ENCODE measurements around the gene FLNC.

Gene FLNC

GRCh38 chr7:128793181-128793547, 37.0 kb upstream of the FLNC start:
- H3K4me1 ChIP-seq (ENCODE audit: insufficient read depth, low read length), result peaks cover 3% of the 10 kb centered on the region; the same call in 1 of the 2 replicates
- H3K9me3 ChIP-seq (ENCODE audit: control insufficient read depth, insufficient read depth, low read length), result no peaks in the 10 kb centered on the region
- 0 out of 2 replicates have a peak, but pooled peaks cover 6% of the 10 kb centered on the region for H3K36me3 ChIP-seq (ENCODE audit: insufficient read depth, low read length)
- no peak overlapping the region for H3K9ac ChIP-seq (ENCODE audit: low read depth, low read length)

- H3K36me3 ChIP-seq (ENCODE audit: insufficient read depth, low read length), result peaks cover 9% of the 10 kb centered on the region; the same call in 1 of the 2 replicates
- no peaks in the 10 kb centered on the region for H3K9me3 ChIP-seq (ENCODE audit: control insufficient read depth, insufficient read depth, low read length)
- H3K9ac ChIP-seq (ENCODE audit: low read depth, low read length), result no peak overlapping the region
- peaks cover 3% of the 10 kb centered on the region; the same call in 1 of the 2 replicates for H3K4me1 ChIP-seq (ENCODE audit: insufficient read depth, low read length)
These were observed 36.2 kb upstream of the FLNC start for GRCh38 chr7:128794020-128794419.

GRCh38 chr7:128794436-128794835, 35.8 kb upstream of the FLNC start:
- peaks cover 9% of the 10 kb centered on the region; the same call in 1 of the 2 replicates for H3K36me3 ChIP-seq (ENCODE audit: insufficient read depth, low read length)
- H3K9ac ChIP-seq (ENCODE audit: low read depth, low read length), result no peak overlapping the region
- H3K9me3 ChIP-seq (ENCODE audit: control insufficient read depth, insufficient read depth, low read length), result no peaks in the 10 kb centered on the region
- peaks cover 3% of the 10 kb centered on the region; the same call in 1 of the 2 replicates for H3K4me1 ChIP-seq (ENCODE audit: insufficient read depth, low read length)

- H3K4me1 ChIP-seq (ENCODE audit: insufficient read depth, low read length), result peaks cover 3% of the 10 kb centered on the region; the same call in 1 of the 2 replicates
- no peak overlapping the region for H3K9ac ChIP-seq (ENCODE audit: low read depth, low read length)
- H3K36me3 ChIP-seq (ENCODE audit: insufficient read depth, low read length), result peaks cover 9% of the 10 kb centered on the region; the same call in 1 of the 2 replicates
- H3K9me3 ChIP-seq (ENCODE audit: control insufficient read depth, insufficient read depth, low read length), result no peaks in the 10 kb centered on the region
These were observed 35.1 kb upstream of the FLNC start for GRCh38 chr7:128795129-128795528.

GRCh38 chr7:128796327-128796726, 33.9 kb upstream of the FLNC start:
- H3K9me3 ChIP-seq (ENCODE audit: control insufficient read depth, insufficient read depth, low read length), result no peaks in the 10 kb centered on the region
- H3K9ac ChIP-seq (ENCODE audit: low read depth, low read length), result no peak overlapping the region
- peaks cover 3% of the 10 kb centered on the region; the same call in 1 of the 2 replicates for H3K4me1 ChIP-seq (ENCODE audit: insufficient read depth, low read length)
- peaks cover 12% of the 10 kb centered on the region for H3K36me3 ChIP-seq (ENCODE audit: insufficient read depth, low read length)

GRCh38 chr7:128799451-128799850, 30.8 kb upstream of the FLNC start:
- peaks cover 12% of the 10 kb centered on the region for H3K36me3 ChIP-seq (ENCODE audit: insufficient read depth, low read length)
- H3K4me1 ChIP-seq (ENCODE audit: insufficient read depth, low read length), result peaks cover 3% of the 10 kb centered on the region
- no peaks in the 10 kb centered on the region for H3K9me3 ChIP-seq (ENCODE audit: control insufficient read depth, insufficient read depth, low read length)
- H3K9ac ChIP-seq (ENCODE audit: low read depth, low read length), result no peak overlapping the region

- no peak overlapping the region for H3K9ac ChIP-seq (ENCODE audit: low read depth, low read length)
- H3K4me1 ChIP-seq (ENCODE audit: insufficient read depth, low read length), result no peaks in the 10 kb centered on the region; the same call in 1 of the 2 replicates
- H3K9me3 ChIP-seq (ENCODE audit: control insufficient read depth, insufficient read depth, low read length), result no peaks in the 10 kb centered on the region
- H3K36me3 ChIP-seq (ENCODE audit: insufficient read depth, low read length), result peaks cover 10% of the 10 kb centered on the region
These were observed 29.6 kb upstream of the FLNC start for GRCh38 chr7:128800567-128800966.

- H3K9ac ChIP-seq (ENCODE audit: low read depth, low read length), result no peak overlapping the region
- H3K9me3 ChIP-seq (ENCODE audit: control insufficient read depth, insufficient read depth, low read length), result no peaks in the 10 kb centered on the region
- H3K4me1 ChIP-seq (ENCODE audit: insufficient read depth, low read length), result no peaks in the 10 kb centered on the region; the same call in 1 of the 2 replicates
- H3K36me3 ChIP-seq (ENCODE audit: insufficient read depth, low read length), result peaks cover 15% of the 10 kb centered on the region
These were observed 29.2 kb upstream of the FLNC start for GRCh38 chr7:128801003-128801402.

- H3K9me3 ChIP-seq (ENCODE audit: control insufficient read depth, insufficient read depth, low read length), result no peaks in the 10 kb centered on the region
- H3K9ac ChIP-seq (ENCODE audit: low read depth, low read length), result no peak overlapping the region
- peaks cover 20% of the 10 kb centered on the region for H3K36me3 ChIP-seq (ENCODE audit: insufficient read depth, low read length)
- H3K4me1 ChIP-seq (ENCODE audit: insufficient read depth, low read length), result no peaks in the 10 kb centered on the region; the same call in 1 of the 2 replicates
These were observed 28.4 kb upstream of the FLNC start for GRCh38 chr7:128801667-128802418.

- no peaks in the 10 kb centered on the region; the same call in 1 of the 2 replicates for H3K4me1 ChIP-seq (ENCODE audit: insufficient read depth, low read length)
- H3K9me3 ChIP-seq (ENCODE audit: control insufficient read depth, insufficient read depth, low read length), result no peaks in the 10 kb centered on the region
- H3K9ac ChIP-seq (ENCODE audit: low read depth, low read length), result no peak overlapping the region
- H3K36me3 ChIP-seq (ENCODE audit: insufficient read depth, low read length), result peaks cover 28% of the 10 kb centered on the region
These were observed 25.7 kb upstream of the FLNC start for GRCh38 chr7:128804484-128804883.

- H3K4me1 ChIP-seq (ENCODE audit: insufficient read depth, low read length), result no peaks in the 10 kb centered on the region; the same call in 1 of the 2 replicates
- no peaks in the 10 kb centered on the region for H3K9me3 ChIP-seq (ENCODE audit: control insufficient read depth, insufficient read depth, low read length)
- peaks cover 28% of the 10 kb centered on the region for H3K36me3 ChIP-seq (ENCODE audit: insufficient read depth, low read length)
- H3K9ac ChIP-seq (ENCODE audit: low read depth, low read length), result no peak overlapping the region
These were observed 25.0 kb upstream of the FLNC start for GRCh38 chr7:128805225-128805624.

- Histone ChIP-seq H3K9me3 (ENCODE audit: control insufficient read depth, insufficient read depth, low read length) (no peaks in the 10 kb centered on the region), H3K36me3 (ENCODE audit: insufficient read depth, low read length) (peaks cover 24% of the 10 kb centered on the region), H3K9ac (ENCODE audit: low read depth, low read length) (no peak overlapping the region), H3K4me1 (ENCODE audit: insufficient read depth, low read length) (no peaks in the 10 kb centered on the region; the same call in 1 of the 2 replicates)
These were observed 23.0 kb upstream of the FLNC start for GRCh38 chr7:128807191-128807590.

- no peak overlapping the region for H3K9ac ChIP-seq (ENCODE audit: low read depth, low read length)
- no peaks in the 10 kb centered on the region for H3K4me1 ChIP-seq (ENCODE audit: insufficient read depth, low read length)
- no peaks in the 10 kb centered on the region for H3K9me3 ChIP-seq (ENCODE audit: control insufficient read depth, insufficient read depth, low read length)
- peaks cover 24% of the 10 kb centered on the region for H3K36me3 ChIP-seq (ENCODE audit: insufficient read depth, low read length)
These were observed 20.8 kb upstream of the FLNC start for GRCh38 chr7:128809363-128809762.

GRCh38 chr7:128810473-128810872, 19.7 kb upstream of the FLNC start:
- Histone ChIP-seq H3K36me3 (ENCODE audit: insufficient read depth, low read length) (peaks cover 22% of the 10 kb centered on the region), H3K4me1 (ENCODE audit: insufficient read depth, low read length) (no peaks in the 10 kb centered on the region), H3K9me3 (ENCODE audit: control insufficient read depth, insufficient read depth, low read length) (no peaks in the 10 kb centered on the region), H3K9ac (ENCODE audit: low read depth, low read length) (no peak overlapping the region)

- H3K9me3 ChIP-seq (ENCODE audit: control insufficient read depth, insufficient read depth, low read length), result no peaks in the 10 kb centered on the region
- H3K4me1 ChIP-seq (ENCODE audit: insufficient read depth, low read length), result no peaks in the 10 kb centered on the region
- H3K9ac ChIP-seq (ENCODE audit: low read depth, low read length), result no peak overlapping the region
- peaks cover 16% of the 10 kb centered on the region for H3K36me3 ChIP-seq (ENCODE audit: insufficient read depth, low read length)
These were observed 19.2 kb upstream of the FLNC start for GRCh38 chr7:128810997-128811396.

Measured in ES-I3 (cell line).